HG03280 (cell line): ENCODE results near the gene BCL2.

Experiments
- ATAC-seq: cut with Tn5 transposase; IDR thresholded peaks from one replicate; pipeline ENCODE4 v1.9.1; 2021; ENCODE audit warnings: mild to moderate bottlenecking, moderate library complexity; ENCODE audit not compliant: unreplicated experiment

BCL2 gene

DNA sequence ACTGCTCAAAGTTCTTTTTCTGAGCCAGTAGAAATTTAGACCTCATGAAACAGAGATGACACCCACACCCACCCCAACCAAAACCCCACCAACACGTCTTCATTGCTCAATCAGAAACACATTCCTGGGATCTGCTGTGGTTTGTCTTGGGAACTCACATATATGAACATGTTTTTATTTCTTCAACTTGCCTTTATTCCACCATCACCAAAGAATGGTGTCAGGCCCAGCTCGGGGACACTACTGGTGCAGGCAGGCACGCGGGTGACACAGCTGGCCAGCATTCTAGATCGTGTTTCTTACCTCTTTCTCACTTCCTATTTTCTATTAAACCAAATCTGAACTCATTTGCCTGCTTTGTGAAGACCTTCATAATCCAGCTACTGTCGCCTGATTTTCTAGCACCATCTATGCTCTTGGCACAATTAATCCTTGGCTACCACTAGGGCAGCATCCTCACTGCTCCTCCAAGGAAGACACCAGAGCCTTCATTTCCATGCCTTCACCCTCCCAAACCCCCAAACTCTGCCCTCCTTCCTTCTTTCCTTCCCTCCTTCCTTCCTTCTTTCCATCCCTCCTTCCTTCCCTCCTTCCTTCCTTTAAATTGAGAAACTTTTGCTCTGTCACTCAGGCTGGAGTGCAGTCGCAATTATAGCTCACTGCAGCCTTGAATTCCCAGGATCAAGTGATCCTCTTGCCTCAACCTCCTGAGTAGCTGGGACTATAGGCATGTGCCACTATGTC is 157.1 kb downstream of the BCL2 start:
- peak; percentile 29 for ATAC-seq

DNA sequence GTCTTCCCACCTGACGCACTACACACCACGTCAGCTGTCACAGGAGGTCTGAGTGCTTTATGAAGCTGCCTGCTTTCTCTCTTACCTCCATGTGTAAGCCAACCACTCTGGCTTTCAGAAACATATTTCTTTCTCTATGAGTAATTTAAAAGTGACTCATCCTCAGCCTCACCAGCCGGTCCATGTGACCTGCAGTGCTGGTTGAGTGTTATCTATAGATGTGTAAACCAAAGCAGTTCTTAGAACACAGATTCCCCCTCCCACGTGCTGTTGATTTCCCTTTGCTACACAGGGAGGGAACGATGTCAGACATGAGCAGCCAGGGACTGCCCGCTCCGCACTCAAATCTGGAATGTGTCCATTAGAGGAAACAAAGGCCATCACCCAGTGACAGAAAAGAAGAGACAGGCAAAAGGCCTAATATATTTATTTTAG is 157.8 kb downstream of the BCL2 start:
- ATAC-seq, result peak; percentile 51

DNA sequence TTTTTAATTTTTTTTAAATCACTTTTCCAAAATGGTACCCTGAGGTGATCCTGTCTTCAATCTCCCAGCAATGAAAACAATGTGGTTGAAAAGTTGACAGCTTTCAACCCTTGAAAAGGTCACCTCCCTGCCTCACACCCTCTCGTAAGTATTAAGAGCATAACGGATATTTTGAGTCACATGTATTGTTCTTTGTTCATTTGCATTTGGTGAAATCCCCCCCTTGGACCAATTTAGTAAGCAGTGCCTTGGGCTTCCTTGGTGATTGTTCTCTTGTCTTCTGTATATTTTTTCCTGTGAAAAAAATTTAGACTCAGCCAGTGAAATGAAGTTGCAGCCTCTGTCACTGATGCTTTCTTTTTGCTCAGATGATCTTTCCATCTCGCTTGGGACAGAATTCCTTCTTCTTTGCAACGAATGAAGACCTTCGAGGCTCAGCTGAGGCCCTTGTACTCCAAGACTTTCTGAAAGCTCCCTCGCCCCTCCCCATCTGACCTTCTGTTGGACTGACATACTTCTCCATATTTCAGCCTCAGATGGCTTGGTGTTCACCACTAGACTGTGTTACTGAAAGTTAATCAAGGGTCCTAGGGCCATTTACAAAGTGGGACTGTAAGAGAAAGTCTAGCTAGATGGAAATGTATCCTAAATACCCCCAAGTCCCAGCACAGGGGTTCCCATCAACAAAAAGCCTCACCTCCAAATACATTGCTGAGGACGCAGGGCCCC is 158.4 kb downstream of the BCL2 start:
- ATAC-seq, result peak; percentile 26

DNA sequence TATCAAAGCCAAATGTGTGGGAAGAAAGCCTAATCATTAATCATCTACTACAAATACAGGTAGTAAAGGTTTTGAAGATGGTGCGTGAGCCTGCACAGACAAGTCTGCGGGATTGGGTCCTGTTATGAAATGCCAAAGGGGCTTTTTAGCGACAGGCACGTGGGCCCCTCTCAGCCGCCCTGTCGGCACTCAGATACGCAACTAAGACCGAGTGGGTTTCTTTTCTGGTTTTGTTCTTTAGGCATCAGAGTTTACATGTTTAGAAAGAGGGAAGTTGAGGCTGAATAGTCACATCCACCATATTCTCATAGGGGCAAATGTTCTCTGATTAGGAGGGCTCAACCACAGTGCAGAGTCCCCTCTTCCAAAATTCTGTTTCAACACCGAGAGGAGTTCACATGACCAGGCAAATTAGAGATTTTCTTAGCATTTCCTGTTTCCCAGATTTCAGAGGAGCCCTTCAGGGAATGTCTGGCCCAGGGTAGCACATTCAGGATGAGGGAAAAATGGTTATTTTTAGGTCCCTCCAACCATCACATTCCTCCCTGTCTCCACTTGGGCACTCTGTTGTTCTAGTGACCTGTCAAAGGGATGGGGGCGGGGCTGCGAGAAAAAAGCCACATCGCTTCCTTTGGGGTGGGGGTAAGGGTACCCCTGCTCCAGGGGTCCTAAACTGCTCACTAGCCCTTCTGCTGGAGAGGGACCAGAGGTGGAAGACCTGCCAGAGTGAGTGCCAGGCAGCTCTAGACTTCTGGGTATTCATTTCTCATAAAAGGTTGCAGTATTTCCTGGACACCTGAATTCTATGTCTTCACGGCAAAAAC is 159.2 kb downstream of the BCL2 start:
- ATAC-seq, result no peak

DNA sequence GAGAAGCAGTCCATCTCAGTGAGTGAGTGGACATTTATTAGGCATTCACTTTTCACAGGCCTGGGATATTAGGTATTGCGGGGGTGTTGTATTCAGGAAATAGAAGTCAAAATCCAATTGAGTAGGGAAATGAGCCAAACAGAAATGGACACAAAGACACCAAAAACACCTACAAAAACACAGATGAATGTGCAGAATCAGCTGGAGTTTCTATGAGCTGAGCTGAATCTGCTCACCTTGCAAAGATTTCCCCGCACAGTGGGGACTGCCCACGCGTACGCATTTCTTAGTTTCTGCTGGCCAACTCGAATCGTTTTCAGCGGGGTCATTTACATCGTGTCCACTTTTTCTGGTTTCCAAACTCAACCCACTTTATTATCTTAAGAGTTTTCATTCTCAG is 160.0 kb downstream of the BCL2 start:
- ATAC-seq, result no peak

DNA sequence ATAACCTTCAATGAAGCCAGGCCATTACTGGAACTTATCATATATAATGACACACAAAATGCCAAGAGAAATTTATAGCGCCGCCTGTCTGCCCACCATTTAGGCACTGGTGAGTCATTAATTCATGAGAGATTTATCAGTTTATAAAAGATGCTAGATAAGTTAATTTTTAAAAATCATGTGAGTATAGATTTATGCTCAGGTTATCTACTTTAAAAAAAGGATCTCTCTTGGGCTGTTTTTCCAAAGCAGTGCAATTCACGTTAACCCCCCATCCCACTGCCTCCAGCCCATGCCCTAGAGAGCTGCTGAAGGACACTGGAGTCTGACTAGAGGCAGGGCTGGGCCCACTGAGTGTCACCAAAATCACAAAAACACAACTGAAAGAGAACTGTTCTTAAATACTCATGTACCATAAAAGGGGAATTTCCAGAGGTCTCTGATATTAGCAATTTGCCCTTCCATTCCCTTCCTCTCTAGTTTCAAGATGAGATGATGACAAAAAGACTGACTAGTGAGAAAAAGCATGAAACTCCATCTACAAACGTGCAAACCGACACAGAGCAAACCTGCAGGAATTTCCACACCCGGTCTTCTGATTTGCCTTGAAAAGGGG is 160.8 kb downstream of the BCL2 start:
- ATAC-seq, result no peak

DNA sequence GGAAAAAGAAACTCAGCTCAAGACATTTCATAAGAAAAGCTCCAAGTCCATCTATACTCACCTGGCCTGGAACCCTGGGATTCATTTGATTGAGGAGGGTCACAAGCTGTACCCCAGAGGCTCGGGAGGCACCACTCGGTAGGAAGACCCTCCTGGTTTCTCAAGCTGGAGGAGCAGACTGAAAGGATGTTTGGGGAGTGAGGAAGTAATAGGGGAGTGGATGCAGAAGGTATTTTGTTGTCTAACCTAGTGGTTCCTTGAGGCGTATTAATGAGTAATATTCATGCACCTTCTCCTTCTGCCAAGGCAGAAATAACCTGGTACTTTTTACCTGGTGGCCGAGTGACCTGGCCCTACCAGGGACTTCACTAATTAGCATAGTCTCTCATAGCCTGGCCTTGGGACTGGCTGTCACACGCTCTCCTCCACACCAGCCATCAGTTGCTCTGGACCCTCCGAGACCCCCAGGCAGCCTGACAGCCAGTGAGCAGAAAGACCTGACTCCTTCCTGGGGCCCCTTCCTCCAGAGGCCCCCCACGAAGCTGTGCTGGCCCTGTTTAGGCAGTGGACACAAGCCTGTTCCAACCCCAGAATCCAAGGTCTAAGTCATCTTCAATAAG is 161.4 kb downstream of the BCL2 start:
- ATAC-seq, result no peak

DNA sequence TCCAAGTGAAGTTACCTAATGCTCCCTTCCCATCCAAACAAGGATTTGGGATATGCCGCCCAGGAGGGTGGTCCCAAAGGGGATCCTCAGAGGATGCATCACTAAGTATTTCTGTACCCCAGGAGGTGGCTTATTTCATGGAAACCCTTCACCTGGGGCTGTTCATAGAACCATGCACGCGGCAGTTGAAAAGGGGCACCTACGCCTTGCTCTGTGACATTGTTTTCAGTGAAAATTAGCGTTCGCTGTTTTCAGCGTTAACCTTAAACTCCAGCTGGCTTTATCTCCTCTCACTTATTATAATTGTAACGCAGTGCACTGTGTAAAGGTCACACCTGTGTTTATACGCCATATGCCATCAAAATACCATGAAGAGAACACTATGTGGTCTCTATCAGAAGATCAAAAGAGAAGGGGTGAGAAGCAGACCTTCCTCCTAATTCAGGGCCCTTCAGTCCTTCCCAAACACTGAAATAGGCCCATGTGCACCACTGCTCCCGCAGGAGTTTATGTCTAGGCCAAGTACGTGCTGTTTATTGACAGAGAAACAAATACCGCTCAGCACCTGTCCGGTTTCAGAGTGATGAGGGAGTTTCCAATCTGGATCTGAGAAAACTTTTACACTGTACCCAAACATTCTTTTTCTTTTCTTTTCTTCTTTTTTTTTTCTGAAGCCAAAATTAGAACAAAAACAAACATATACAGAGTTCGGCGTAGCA is 162.1 kb downstream of the BCL2 start:
- ATAC-seq, result peak; percentile 19

DNA sequence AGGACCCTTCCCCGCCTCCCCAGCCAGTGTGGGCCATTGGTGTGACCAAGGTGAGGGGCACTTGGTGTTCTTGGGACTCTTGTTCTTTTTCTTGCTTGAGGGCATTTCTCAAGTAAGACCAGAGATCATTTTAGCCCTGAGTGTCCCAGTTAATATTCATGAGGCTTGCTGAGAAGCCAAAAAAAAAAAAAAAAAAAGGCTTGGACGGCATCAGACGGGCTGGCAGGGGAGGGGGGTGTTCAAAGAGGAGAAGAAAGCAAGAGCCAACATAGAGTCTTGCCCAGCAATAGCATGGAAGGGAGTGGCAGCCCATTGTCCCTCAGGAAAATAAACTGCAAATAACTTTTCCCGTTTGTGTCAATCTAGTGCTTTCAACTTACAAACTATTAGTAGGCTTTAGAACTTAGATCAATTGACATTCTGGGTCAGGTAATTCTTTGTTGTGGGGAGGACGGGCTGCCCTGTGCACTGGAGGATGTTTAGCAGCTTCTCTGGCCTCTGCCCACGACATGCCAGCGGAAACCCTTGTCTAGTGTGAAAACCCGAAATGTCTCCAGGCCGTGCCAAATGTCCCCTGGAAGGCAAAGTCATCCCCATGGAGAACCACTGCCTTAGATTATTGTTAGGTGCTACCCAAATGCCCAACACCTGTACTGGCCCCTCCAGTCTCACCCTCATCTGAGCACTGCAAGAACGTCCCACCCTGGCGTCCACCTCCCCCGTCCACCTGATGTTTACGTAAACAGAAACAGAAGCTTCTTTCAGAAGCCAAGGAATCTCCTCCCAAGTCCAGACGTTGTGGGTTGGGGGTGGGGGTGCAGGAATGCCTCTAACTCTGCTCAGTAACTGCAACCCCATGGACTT is 163.4 kb downstream of the BCL2 start:
- no peak for ATAC-seq

DNA sequence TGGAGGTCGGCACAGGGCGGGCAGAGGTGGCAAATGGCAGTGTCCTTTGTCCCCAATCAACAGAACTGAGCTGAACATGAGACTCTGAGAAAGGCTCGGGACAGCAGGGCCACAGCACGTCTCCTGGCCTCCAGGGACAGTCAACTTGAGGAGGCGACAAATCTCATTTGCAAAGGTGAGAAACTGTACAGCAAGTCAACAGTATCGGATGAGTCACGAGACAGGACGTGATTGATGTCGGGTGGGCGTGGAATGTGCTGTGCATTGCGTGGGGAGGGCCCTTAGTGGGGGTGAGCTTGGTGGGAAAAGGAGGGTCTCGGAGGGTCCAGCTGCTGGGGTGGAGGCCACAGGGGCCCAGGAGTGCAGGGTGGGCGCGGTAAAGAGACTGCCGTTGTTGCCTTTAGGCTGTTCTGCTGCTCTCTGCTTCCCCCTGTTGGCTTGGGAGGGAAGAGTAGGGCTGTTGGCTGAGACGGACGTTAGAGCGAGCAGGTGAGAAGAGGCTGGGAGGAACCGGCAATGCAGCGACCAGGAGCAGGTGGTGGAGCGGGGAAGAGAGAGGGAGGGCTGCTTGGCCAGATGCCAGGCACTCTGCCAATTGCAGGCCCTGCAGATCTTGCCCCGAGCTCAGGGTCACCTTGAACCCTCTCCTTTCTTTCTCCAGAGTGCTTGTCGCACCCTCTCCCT is 164.3 kb downstream of the BCL2 start:
- ATAC-seq, result peak; percentile 31

DNA sequence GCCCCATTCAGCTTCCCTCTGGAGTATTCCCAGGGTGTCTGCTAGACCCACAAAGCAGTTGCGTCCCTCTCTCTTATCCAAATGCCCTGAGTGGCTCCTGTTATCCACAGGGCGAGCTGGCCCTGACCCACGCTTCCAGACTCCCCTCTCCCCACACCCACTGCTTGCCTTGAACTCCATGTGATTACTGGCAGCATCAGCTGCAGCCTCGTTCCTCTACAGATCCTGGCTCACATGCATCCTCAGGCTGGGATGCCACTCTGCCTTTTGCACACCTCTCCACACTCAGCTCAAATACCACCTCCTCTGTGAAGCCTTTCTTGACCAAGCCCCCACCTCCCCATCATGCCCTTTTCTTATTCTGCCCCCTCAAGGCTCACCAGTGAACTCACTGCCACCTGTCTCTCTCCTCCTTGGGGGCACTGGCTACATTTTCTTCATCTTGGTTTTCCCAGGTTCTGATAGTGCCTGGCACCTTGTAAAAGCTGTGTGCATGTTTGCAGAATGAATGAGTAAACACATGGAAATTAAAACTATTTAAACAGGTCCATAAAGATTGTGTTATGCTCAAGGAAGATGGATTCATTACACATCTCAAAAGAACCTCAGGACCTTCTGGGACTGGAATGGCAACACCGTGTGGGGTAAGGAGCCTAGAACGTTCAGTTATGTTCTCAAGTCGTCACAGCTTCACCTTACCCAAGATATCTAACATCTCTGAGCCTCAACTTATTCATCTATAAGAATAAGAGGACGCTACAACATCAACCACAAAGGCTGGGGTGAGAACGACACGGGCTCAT is 165.0 kb downstream of the BCL2 start:
- ATAC-seq, result no peak

DNA sequence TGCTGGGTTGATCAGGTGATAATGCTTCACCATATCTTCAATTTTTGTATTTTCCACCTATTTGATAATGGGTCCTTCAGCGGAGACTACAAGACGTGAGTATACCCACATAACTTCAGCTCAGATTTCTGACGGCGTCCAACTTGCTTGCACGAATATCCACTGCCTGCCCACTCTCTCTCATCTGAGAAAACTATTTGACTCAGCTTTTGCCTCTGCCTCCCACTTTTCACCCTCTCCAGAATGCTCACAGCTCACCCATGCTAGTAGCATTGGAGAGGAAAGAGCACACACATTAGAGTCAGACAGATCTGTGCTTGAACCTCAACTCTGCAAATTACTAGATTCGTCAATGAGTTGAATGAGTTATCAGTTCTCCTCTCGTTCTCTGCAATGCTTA is 166.8 kb downstream of the BCL2 start:
- no peak for ATAC-seq

DNA sequence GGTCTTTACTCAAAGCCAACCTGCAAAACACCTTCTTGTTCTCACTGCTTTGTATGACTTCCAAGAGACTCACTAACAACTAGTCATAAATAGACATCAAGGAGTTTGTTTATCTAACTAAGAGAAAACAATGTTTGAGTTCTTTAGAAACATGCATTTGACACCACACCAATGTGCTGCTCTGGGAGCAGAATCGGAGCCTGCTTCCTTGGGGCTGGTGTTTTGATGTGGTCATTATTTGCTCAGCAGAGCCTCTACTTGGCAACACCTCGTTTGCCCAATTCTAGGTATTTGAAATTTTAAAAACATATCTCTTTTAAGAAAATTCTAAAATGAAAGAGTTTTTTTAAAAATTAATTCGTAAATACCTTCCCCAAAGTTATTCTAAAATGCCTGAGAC is 167.5 kb downstream of the BCL2 start:
- ATAC-seq, result no peak

DNA sequence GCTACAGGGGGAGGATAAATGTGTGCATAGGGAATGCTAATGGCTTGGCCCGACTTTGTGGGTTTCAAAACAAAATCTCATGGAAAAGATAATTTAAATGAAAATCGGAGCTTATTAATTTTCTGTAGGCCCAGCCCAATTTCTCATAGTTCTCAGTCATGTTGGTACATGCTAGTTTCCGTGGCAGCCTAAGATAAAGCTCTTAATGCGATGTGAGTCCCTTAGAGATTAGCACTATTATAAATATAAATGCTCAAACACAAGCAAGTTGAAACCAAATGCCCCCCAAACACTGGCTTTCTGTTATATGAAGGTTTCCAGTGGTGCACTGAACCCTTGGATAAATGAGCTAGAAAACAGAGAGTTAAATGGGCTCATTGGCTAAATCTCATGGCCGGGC is 168.0 kb downstream of the BCL2 start:
- no peak for ATAC-seq

DNA sequence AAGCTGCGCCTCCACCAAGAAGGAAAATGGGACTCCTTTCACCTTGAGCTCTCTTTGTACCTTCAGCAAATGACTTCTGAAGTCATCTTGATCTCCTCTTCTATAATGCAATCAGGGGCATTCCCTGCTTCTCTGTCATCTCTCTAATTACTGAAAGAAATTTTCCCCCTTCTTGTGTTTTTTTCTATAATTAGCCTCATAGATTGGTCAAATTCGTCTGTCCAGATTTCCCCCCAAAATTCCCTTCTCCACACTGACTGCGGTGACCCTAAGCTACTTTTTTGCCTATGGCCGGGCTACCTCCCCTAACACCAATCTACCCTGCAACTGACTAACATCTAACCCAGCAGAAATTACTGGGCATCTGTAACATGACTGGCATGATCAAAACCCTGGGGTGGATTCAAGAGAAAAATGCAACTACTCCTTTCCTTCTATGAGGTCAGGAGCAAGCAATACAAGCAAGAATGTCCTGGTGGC is 168.6 kb downstream of the BCL2 start:
- ATAC-seq, result no peak

DNA sequence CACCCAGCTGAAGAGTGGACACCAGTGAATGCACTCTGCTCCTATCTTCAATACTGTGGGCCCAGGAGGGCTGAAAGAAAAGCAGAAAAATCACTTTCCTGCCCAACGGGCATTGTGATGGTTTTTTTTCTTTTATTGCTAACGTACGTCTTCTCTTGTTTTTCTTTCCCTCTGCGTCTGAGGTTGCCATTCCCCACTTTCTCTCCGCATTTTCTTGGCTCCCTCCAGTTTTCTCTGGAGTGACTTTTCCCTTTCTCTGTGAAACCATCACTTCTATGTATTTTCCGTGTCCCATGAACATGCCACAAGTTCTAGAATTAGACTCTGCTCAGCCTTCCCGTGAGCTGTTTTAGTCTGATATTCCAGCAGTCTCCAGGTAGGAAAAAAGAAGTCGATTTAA is 169.2 kb downstream of the BCL2 start:
- no peak for ATAC-seq

DNA sequence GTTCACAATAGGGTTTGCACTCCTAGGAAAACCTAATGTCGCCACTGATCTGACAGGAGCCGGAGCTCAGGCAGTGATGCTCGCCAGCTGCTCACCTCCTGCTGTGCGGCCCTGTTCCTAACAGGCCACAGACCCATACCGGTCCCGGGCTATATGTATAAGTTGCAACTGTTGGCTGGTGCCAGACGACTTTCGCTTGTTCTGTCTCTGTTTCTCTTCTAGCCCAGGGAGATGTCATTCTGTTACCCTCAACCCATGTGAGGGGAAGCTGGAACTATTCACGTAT is 170.3 kb downstream of the BCL2 start:
- ATAC-seq, result no peak
